HCT116 (cell line): ENCODE results near the gene RUFY4.

Source experiments
- EGR1 ChIP-seq: IDR thresholded peaks from 2 replicates; pipeline ENCODE4 v1.6.1; 2012; ENCODE audit warnings: low read depth
- EZH2 ChIP-seq: fragments of 200-600 bp; sonication (generic); IDR thresholded peaks from 2 replicates; pipeline ENCODE4 v1.6.1; 2017; ENCODE audit warnings: antibody characterized with exemption, mixed run types
- EZH2phosphoT487 ChIP-seq: fragments of 200-600 bp; IDR thresholded peaks from 2 replicates; pipeline ENCODE4 v1.6.1; 2018; ENCODE audit warnings: antibody characterized with exemption, borderline replicate concordance
- FOSL1 ChIP-seq: IDR thresholded peaks from 2 replicates; pipeline ENCODE4 v1.6.1; 2012; ENCODE audit warnings: low read depth
- POLR2A ChIP-seq: IDR thresholded peaks from 2 replicates; pipeline ENCODE4 v1.7.0; 2011; ENCODE audit warnings: borderline replicate concordance; ENCODE audit not compliant: insufficient read depth, insufficient read length; ENCODE audit errors: extremely low read depth
- YY1 ChIP-seq: IDR thresholded peaks from 2 replicates; pipeline ENCODE4 v1.6.1; 2011; ENCODE audit warnings: low read length, low read depth, moderate library complexity, mild to moderate bottlenecking; ENCODE audit not compliant: insufficient replicate concordance; ENCODE audit errors: extremely low read depth
- ZNF274 ChIP-seq: fragments of 200-500 bp; sonication (Bioruptor generic); IDR thresholded peaks from 2 replicates; pipeline ENCODE4 v1.6.1; 2014; ENCODE audit warnings: mild to moderate bottlenecking, low read depth, low read length, inconsistent platforms
- TF ChIP-seq, protein P1 (sequence below), 3 experiments: fragments of 200-600 bp in 1 of 3; sonication (generic) in 1 of 3; IDR thresholded peaks in 2 of 3; conservative IDR thresholded peaks in 1 of 3; 2 replicates each; pipeline ENCODE4 v1.5.1; 2012 to 2017; ENCODE audit warnings: low read depth in 2 of 3, low read length in 2 of 3, antibody characterized with exemption in 1 of 3, borderline replicate concordance in 1 of 3, control low read depth in 1 of 3, mild to moderate bottlenecking in 1 of 3, mixed read lengths in 1 of 3, mixed run types in 1 of 3, moderate library complexity in 1 of 3; ENCODE audit not compliant: insufficient read depth in 1 of 3

DNA sequence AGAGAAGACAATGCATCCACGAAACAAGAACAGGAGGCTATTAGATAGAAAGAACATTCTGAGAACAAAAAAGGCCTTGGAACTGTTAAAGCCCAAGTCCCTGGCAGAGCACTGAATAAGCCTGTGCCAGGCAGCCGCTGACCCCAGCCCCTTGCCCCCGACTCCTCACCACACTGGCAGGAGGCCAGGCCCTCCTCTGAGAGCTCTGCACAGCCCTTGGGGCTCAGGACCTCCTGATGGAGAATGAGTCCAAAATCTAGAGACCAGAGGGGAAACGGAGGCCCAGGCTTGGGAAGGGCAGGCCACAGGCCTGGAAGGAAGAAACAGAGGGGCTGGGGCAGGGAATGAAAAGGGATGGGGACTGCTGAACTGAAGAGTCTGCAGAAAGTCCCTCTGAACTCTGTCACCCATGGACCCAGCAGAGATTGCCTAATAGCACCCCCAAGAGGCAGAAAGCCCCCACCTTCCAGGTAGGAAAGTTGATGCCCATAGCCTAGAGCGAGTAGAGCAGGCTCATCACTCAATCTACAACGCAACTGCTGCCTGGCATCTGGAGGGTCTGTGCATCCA, 48.0 kb upstream of the RUFY4 start:
- TF ChIP-seq, protein P1, sequence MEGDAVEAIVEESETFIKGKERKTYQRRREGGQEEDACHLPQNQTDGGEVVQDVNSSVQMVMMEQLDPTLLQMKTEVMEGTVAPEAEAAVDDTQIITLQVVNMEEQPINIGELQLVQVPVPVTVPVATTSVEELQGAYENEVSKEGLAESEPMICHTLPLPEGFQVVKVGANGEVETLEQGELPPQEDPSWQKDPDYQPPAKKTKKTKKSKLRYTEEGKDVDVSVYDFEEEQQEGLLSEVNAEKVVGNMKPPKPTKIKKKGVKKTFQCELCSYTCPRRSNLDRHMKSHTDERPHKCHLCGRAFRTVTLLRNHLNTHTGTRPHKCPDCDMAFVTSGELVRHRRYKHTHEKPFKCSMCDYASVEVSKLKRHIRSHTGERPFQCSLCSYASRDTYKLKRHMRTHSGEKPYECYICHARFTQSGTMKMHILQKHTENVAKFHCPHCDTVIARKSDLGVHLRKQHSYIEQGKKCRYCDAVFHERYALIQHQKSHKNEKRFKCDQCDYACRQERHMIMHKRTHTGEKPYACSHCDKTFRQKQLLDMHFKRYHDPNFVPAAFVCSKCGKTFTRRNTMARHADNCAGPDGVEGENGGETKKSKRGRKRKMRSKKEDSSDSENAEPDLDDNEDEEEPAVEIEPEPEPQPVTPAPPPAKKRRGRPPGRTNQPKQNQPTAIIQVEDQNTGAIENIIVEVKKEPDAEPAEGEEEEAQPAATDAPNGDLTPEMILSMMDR (IDR thresholded peaks at IDR 0.05 in 2 of 3, conservative IDR thresholded peaks at IDR 0.05 in 1 of 3; ENCODE audit: borderline replicate concordance in 1 of 3, insufficient read depth in 1 of 3, low read depth in 2 of 3, low read length in 2 of 3) = no peak
- no peak for TF ChIP-seq EZH2phosphoT487
- no peak for TF ChIP-seq EZH2
- TF ChIP-seq ZNF274 = no peak
- no peak for TF ChIP-seq POLR2A
- no peak for TF ChIP-seq EGR1
- TF ChIP-seq FOSL1 = no peak
- no peak for TF ChIP-seq YY1
